Umbilical cord (tissue), 2 donors: ENCODE data around the gene INHBE. TPM values are rescaled to one million over a fixed set of nuclear protein-coding genes. Genes with fewer than 3 reads are reported as not detected.
A peak's percentile ranks its signal among the peaks of the same experiment; 100 is the strongest.
"Not testable (repeated sequence)": the region's sequence is repeated elsewhere in the genome, so short reads cannot be mapped to it uniquely, and the experiment has no call there.

Source experiments
- DNase-seq: peaks from one replicate; pipeline ENCODE4 v3.0.0-alpha.2; 2015; ENCODE audit warnings: low spot score
- total RNA-seq: library from RNA; depleted of rRNA; stranded (reverse); fragments of >200 nt; gene quantifications from one replicate; pipeline ENCODE4 v1.2.3, GENCODE V29; 2014; ENCODE audit warnings: low replicate concordance; ENCODE audit not compliant: insufficient read depth

The INHBE gene
- total RNA-seq, 1 donor from 2014 or later: 1.4 TPM

GRCh38 chr12:57475271-57476161, 20.4 kb downstream of the INHBE start:
- DNase-seq: no peak

- no peak for DNase-seq
These were observed 21.3 kb downstream of the INHBE start for GRCh38 chr12:57476162-57476992.

- no peak for DNase-seq
These were observed 22.0 kb downstream of the INHBE start for GRCh38 chr12:57476993-57477709.

- no peak for DNase-seq
These were observed 22.9 kb downstream of the INHBE start for GRCh38 chr12:57477710-57478681.

- DNase-seq: no peak
These were observed 23.9 kb downstream of the INHBE start for GRCh38 chr12:57479043-57479375.

GRCh38 chr12:57479376-57480115, 24.4 kb downstream of the INHBE start, which contains the start of gene ARHGAP9:
Gene ARHGAP9, minus strand, starts transcription at chr12:57479866. Its CDS starts 460 bp downstream, at chr12:57479406.
- DNase-seq: no peak

GRCh38 chr12:57481671-57482070, 26.6 kb downstream of the INHBE start:
- DNase-seq: no peak

GRCh38 chr12:57483466-57483865, 28.4 kb downstream of the INHBE start:
- DNase-seq: peak; percentile 52

- DNase-seq: no peak
These were observed 30.6 kb downstream of the INHBE start for GRCh38 chr12:57485695-57486094.

GRCh38 chr12:57487055-57487596, 32.0 kb downstream of the INHBE start:
- DNase-seq: no peak

GRCh38 chr12:57487597-57488401, 32.7 kb downstream of the INHBE start, which contains the start of gene MARS1:
Gene MARS1, plus strand, starts transcription at chr12:57488068. Its CDS starts 23 bp downstream, at chr12:57488091.
- DNase-seq: peak; percentile 99

- no peak for DNase-seq
These were observed 33.5 kb downstream of the INHBE start for GRCh38 chr12:57488402-57489156.

GRCh38 chr12:57489157-57489641, 34.1 kb downstream of the INHBE start:
- DNase-seq: no peak

GRCh38 chr12:57490126-57490525, 35.0 kb downstream of the INHBE start:
- no peak for DNase-seq

GRCh38 chr12:57491393-57492280, 36.5 kb downstream of the INHBE start:
- DNase-seq: no peak

GRCh38 chr12:57495051-57495701, 40.1 kb downstream of the INHBE start:
- DNase-seq: not testable (repeated sequence)
